HTR-8/SVneo (cell line): ENCODE data around the gene METTL23.

ENCODE experiments used
- DNase-seq: peaks from one replicate; pipeline ENCODE4 v3.0.0; 2011; ENCODE audit warnings: low spot score, mixed read lengths; ENCODE audit not compliant: insufficient read length
- FAIRE-seq: peaks from 2 replicates; lab custom pipeline; 2011; peaks lifted over from hg19 to GRCh38; lab: Jason Lieb, UNC

The METTL23 gene, protein sequence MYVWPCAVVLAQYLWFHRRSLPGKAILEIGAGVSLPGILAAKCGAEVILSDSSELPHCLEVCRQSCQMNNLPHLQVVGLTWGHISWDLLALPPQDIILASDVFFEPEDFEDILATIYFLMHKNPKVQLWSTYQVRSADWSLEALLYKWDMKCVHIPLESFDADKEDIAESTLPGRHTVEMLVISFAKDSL

DNA sequence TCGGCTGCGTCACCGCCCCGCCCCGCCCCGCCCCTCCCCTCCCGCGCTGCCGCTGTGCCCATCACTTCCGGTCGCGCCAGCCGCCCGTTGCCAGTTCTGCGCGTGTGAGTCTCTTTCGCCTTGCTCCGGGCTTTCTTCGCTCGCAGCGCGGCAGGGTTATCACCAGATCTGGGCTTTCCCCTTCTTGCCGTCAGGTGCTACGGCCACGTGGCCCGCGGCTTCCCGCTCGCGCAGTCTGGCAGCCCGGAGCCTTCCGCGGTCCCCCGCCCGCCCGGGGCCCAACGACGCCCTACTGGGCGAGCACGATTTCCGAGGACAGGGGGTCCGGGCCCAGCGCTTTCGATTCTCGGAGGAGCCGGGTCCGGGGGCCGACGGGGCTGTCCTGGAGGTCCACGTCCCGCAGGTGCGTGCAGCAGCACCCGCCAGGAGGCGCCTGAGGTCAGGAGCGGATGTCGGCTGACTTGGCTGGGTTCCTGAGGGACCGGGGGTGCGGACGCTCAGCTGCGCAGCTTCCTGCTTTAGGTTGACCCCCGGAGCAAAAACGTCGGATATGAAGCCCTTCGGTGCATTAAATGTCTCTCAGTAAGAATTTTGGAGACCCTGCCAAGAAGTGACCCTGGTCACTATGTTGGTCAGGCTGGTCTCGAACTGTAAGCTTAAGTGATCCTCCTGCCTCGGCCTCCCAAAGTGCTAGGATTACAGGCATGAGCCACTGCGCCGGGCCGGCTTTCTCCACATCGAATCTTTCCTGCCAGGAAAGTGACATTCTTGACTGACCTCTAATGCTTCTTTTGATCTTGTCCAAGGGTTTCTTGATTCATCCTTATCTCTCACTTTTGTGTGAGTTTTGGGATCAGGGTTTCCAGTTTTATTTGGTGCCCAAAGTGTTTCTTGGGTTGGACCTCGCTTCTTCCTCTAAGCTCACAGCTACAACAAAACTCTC, at the start of gene METTL23:
Gene METTL23 (plus strand): TSS at position 64 of the 943 bp plus-strand sequence. CDS start 2,872 bp downstream, outside the sequence.
- FAIRE-seq, result no peak
- peak; percentile 84 for DNase-seq

DNA sequence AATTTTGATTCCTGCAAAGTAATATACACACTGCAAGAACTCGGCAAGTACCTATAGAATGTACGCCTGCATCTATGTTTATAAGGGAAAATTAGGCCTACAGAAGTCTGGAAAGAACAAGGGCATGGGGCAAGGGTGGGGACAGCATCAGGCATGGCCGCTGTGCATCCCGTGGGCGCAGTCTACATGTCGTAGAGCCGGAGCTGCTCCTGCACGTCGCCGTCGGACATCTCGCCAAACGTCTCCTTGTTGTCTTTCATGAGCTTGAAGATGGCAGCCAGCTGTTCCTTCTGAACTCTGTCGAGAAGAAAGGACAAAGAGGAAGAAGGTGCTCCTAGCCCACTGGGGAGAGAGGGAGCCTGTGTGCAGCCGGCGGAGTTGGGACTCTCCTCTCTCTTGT, 49.2 kb upstream of the METTL23 start:
- FAIRE-seq, result no peak

DNA sequence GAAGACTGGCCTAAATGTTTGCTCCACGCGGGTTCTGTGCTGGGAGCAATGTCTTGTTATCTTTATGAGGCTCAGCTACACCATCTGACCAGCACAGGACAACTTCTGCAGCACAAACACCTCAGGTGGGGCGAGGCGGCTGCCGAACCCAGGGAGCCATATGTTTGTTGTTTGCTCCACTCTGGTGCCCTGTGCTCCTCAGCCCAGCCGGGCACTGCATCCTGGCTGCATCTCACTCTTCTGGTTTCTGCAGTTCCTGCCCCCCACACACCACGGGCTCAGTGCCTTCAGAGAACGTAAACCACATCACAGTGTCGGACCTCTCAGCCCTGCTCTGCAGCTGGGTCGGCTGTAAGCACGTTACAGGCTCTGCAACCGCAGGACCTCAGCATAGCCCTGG, 48.3 kb upstream of the METTL23 start:
- no peak for FAIRE-seq
- no peak for DNase-seq

More for the DNA sequence above, 49.2 kb upstream of the METTL23 start:
- no peak for DNase-seq

DNA sequence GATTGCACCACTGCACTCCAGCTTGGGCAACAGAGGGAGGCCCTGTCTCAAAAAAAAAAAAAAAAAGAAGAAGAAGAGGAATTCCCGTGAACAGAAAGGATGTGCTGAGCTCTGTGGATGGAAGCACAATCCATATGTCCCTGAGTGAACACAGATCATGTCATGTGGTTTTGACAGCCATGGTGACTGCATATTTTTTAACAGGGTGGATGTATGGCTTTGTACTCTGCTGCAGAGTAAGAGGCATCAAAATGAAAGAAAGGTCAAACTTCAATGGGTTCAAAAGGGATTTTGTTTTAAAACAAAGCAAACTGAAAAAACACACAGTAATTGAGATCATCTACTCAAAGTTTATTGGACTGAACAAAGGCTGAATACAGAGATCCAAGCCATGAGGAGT, 47.4 kb upstream of the METTL23 start:
- FAIRE-seq, result no peak
- no peak for DNase-seq

DNA sequence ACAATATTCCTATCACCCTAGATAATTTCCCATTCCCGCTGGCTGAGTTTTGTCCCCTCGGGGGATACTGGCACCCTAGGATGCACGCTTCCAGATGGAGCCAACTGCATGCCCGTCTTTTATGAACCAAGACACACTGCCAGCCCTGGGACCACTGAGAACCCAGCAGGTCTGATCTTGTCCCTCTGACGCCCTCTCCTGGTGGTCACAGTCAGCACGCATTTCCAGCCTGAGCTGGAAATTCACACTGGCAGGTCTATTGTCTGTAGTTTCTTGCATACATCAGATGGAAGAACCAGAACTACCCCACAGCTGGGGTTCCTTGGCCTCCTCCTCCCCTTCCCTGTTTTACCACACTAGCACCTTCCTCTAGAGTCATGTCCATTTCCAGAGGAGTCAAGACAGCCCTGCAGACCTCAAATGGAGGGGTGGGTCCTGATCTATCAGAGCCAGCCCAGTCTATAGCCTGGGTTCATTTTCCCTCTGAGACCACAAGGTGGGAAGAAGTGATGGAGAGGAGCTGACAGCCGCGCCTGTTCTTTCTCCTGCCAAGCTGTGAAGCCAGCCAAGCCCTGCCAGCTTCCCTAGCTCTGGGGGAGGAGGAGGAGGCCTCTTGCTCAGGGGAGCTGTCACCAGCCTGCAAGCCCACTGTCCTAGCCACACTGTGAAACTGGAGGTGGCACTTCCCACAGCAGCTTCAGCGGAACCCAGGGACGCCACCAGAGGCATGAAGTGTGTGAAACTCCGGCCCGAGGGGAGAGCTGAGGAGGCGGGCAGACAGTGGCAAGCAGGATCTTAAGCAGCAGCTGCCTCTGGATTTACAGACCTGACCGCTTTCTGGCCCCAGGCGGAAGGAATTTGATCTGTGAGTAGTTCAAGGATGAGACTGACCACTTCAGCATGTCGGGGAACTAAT, 45.2 kb upstream of the METTL23 start:
- DNase-seq (peak; percentile 83), FAIRE-seq (peak; percentile 72)

DNA sequence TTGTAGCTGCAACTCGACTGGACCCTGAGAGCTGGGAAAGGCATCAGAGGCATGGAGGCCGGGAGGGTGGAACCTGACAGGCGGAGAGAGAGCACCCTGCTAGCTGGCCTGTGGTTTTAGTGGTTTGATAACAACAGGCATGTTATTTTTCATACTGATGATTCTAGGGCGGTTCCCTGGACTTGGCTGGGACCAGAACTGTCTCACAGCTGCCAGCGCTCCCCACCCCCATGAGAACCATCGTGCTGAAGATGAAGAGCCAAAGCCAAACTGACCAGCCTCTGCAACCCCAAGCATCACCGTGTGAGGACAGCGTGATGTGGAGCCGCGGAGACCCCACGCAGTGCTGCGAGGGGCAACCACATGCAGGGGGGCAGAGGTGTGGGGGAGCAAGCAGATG, 44.3 kb upstream of the METTL23 start:
- DNase-seq, result no peak
- no peak for FAIRE-seq

DNA sequence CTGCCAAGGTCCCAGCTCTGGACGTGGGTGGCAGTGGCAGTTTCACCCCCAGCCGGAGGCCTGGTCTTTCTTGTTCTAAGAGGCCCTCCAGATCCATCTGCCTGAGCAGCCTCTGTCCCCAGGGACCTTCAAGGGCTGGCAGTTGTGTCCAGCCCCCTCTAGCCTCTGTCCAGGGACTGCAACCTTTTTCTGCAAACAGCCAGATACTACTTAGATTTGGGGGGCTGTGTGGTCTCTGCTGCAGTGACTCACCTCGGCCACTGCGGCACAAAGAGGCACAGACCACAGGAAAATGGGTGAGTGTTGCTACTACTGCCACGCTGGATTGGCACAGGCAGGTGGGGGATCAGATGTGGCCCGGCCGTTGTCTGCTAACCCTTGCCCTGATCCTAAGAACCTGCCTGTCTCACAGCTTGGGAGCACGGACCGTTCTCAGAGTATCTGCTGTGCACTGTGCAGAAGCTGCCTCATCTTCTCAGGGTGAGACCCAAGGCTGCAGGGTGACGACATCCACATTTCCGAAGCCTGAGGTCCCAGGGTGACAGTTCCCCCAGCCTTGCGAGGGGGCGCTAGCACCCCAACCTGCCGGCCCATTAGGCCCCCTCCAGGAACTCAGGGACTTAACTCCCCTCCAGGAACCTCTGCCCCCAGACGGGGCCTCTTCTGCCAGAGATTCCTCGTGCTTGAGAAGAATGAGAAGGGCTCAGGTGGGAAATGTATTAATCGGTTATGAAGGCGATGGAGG, 43.5 kb upstream of the METTL23 start:
- DNase-seq, result no peak
- FAIRE-seq, result no peak

DNA sequence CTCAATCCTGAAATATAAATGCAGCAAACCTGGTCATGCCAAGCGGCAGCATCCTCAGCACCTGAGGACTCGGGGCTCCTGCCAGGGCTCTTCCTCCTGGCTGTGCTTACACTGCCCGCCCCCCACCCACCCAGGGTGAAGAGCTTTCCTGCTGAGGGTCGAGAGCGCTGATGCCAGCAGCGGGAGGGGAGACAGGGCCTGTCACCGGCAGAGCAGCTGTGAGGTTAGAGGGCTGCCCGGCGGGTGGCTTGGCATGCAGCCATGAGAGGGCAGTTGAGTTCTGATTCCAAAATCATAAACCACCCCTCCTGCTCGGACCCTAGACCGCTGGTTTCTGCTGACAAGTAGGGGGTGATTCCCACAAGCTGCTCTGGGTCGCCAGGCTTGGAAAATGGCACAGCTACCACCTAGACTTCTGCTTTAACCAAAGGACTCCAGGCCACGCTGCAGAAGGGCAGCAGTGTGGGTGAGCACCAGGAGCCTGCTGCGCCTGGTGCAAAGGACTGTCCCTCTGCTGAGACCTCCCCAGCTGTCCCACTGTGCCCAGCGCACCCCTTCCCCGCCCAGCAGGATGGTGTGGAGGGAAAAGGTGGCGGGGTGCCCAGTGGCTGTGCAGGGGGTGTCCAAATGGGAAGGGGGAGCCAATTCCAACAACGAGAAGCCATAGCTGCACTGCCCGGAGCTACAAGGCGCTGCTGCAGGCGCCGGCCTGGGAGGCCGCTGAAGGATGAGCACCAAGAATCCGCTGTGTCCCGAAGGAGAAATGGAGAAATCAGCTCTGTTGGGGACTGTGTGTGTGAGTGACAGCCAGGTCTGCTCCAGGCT, 42.5 kb upstream of the METTL23 start:
- no peak for FAIRE-seq
- no peak for DNase-seq

DNA sequence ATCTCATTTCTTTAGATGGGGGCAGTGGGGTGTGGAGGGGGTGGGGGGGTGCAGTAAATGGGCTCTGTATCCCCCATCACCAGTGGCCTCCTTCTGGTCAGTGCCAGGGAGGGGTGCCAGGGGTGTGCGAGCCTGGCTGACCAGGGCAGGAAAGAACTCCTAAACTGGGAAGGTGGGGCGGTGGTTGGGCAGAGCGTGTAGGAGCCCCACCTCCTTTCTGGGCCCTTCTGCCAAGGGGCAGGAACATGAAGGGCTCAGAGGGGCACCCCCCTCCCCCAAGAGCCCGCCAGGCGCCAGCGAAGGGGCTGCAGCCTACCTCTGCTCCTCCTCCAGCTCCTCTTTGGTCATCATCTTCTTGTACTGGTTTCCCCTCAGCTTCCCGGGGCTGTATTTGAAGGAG, 41.9 kb upstream of the METTL23 start:
- no peak for FAIRE-seq
- DNase-seq, result no peak

DNA sequence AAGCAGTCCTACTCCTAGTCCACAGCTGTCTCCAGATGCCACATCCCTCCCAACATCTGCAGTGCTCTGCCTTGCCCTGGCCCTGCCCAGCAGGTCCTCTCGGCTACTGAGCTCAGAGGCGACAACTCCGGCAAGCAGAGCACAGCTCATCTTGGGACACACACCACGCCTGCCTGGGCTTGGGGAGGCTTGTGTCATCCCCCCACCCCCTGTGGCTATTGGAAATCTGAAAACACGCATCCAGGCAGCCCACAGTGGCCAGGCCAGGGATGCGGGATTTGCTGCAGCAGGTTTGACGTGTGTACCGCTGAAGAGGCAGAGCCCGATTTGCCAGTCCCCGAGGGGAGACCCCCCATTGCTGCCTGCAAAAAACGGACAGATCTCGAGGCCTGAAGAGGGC, 41.3 kb upstream of the METTL23 start:
- FAIRE-seq, result no peak
- no peak for DNase-seq

DNA sequence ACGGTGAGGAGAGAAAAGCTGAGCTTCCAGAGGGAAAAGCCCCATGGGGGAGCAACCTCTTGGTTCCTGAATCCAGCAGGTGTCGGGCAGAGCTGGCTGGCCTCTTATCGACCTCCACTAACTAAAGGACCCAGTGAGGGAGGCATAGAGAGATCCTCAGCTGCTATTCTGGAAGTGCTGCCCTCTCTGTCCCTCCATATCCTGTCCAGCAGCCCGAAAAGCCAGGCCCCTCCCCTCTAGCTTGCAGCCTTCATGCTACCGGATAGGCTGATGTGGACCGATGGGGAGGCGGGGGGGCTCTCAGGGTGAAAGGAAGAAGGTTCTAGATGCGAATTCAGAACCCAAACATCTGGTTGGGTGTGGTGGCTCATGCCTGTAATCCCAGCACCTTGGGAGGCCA, 40.8 kb upstream of the METTL23 start:
- DNase-seq (no peak), FAIRE-seq (no peak)

DNA sequence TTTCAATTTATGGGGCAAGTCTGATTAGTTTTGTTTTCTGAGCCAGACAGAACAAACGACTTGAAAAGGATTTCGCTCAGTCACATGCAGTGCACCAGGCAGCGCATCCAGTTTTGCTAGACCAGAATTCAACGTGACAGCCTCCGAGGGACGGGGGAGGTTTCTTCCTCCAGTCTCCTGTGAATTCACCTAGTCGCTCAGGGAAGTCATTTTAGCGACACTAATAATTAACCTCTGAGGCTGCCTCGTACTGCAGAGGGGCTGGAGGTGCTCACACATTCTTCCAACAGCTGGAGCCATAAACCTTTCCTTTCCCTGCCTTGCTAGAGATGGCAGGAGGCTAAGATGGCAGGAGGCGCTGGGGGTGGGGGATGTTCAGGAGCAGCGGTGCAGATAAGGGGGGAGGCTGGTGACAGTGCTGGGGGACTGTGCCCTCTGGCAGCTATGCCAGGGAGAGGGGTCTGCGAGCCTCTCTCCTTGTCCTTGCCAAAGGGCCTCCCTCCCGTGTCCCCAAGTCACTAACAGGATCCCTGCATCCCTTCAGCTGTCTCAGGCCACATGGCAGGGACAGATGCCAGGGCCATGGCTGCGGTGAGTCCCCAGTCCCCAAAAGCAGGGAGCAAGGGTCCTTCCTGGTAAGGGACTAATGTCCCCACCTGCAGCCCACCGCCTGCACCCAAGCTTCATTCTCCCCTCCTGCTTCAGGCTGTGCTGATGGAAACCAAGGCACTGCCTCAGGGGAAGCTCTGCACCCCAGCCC, 39.9 kb upstream of the METTL23 start:
- DNase-seq (no peak), FAIRE-seq (no peak)

DNA sequence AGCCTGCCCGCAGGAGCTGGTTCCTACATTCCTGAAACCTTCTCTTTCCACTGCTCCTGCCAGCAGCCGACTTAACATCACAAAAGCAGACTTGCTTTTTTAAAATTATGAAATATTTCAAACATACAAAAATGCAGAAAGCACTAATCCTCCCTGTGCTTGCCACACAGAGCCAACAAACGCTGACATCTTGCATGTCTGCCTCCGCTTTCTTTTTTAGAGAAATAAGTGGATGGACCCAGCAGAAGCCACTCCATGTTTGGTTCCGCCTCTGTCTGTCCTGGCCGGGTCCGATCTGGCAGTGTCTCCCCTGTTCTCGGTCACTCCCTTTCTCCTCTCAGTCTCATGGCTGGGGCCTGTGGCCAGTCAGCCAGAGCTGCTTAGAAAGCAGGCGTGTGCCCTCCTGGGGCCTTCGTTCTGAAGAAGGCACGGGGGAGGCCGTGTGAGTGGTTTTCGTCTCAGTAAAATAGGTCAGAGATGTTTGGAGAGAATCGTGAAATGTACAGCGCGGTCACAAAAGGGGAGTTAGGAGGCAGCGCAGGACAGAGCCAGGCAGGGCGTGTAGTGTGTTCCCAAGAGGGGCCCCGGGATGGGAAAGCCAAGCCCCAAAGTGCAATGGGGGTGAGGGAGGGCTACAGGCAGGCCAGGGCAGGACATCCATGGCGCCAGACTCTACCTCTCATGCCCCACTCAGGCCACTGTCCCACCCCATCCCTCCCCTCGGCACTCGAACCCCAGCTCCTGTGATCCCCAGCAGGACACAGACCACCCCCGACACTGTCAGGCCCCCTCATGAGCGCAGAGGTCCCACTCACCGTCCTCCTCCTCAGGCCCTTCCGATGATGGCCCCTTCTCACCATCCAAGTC, 39.1 kb upstream of the METTL23 start:
- DNase-seq (no peak), FAIRE-seq (no peak)

DNA sequence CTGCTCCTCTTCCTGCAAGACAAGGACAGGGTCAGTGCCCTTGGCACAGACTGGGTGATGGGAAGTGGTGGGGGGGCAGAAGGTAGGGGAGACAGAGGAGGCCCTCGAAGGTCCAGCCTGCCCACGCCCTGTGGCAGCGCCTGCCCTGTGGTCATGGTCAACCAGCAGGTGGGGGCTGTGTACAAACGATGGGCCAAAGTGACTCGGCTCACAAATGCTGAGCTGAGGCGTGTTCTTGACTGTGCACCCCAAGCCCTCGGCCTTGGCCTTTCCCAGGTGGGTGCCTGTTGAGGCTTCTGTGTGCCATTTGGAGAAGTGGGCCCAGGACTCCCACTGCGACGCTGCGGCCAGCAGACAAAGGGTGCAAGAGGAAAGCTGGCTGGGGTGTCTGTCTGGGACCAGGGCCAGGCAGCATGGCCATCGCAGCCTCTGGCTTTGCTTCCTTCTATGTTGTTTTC, 38.4 kb upstream of the METTL23 start:
- DNase-seq (peak; percentile 39), FAIRE-seq (peak; percentile 57)

DNA sequence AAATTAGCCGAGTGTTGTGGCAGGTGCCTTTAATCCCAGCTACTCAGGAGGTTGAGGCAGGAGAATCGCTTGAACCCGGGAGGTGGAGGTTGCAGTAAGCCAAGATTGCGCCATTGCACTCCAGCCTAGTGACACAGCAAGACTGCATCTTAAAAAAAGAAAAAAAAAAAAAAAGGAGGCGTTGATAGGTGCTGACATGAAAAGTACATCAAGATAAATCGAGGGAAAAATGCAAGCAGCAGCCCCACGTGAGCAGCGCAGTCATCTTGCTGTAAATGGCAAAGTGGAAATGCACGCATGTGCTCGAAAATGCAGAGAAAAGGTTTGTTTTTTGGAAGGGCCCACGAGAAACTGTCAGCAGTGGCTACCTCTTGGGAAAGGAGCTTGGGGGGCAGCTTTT, 36.8 kb upstream of the METTL23 start:
- no peak for DNase-seq
- FAIRE-seq, result no peak

DNA sequence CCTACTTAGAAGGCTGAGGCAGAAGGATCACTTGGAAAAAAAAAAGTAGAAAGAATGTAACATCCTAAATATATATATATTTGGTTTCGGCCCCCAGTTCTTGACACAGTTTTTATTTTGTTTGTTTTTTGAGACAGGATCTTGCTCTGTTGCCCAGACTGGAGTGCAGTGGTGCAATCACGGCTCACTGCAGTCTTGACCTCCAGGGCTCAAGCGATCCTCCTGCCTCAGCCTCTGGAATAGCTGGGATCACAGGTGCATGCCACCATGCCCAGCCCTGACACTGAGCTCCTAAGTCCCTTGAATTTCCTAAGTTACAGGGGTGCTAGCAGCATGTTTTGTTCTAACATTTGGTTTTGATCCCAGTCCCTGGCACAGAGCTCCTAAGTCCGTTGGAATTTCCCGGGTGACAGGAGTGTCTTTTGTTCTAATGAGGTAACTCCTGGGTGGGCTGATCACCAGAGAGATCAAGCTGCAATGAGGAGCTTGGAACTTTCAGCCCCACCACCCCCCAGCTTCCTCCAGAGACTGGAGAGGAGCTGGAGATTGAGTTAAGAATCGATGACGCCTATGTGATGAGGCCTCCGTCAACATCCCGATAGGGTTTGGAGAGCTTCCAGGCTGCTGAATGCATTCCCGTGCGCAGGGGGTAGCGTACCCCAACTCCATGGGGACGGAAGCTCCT, 35.9 kb upstream of the METTL23 start:
- FAIRE-seq (no peak), DNase-seq (no peak)
